NCI-H2107 (cell line): ENCODE data around the gene YIF1A.
A peak's percentile ranks its signal among the peaks of the same experiment; 100 is the strongest.
"Not testable (repeated sequence)": the region's sequence is repeated elsewhere in the genome, so short reads cannot be mapped to it uniquely, and the experiment has no call there.

Experiments used
- DNase-seq: peaks from one replicate; lab custom pipeline; 2025; lab: John Stamatoyannopoulos, UW

YIF1A gene

DNA sequence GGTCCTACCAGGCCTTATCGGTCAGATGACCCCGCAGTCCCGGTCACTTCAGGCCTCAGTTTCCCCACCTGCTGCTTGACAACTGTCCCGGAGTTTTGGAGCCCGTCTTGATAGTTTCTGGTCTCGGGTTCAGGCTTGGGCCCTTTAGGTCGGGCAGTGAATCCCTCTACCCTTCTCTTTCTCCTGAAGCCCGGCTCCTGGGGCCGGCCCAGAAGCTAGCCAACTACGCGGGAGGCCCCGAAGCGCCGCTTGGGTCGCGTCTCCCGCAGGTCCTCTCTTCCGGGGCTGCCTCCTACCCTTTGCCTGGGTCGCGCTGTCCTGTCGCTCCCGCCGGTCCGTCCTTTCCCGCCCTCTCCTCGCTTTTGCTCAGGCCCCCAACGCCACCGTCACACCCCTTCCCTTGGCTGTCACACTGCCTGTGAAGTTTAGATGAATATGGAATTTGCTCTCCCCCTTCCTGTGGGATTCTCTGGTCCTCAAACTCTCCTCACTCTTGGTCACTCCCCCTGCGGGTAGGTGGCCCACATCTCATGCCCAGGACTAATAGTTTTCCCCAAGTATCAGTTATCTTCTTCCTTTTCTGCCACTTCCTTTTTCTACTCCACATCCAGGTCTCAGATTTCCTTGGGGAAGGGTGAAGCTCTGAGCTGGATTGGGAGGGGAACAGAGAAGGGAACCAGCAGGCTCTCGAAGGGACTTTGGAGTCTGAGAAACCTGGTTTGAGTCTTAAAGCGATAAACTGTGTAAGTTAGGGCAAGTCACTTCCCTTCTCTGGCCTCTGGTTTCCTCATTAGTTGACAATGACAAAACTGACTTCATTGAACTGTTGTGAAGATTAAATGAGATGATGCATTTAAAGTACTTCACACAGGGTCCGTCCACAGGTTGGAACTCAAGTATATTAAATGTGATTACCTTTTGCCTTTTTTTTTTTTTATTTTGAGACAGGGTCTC lies 19.7 kb downstream of the YIF1A start:
- no peak for DNase-seq

DNA sequence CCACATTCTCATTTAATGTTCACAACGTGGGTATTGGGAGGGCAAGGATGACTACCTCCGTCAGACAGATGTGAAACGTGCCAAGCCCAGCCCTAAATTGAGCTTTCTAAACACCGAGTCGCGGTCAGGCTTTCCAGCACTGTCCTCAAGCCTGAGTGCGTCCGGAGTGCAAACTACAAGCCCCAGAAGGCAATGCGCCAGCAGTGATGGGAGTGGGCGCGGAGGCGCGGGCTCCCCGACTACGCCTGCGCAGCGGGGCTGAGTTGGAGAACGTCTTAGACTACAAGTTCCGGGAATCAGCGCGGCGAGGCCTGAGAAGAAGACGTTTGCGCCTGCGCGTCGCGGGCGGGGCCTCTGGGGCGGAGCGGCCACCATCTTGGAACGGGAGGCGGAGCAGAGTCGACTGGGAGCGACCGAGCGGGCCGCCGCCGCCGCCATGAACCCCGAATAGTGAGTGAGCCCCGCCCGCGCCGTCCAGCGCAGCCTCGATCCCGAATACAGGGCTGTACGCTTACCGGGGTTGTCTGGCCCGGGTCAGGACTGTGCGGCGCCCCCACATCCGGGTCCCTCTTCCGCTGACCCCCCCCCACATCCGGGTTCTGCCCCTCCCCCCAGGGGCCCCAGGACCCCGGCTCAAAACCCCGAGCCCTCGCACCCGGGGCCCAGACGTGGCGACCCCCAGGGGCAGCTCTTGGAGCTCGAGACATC lies 20.5 kb downstream of the YIF1A start, which contains the start of gene RAB1B:
Gene RAB1B (plus strand): TSS at position 396 of the 708 bp plus-strand sequence. CDS start 41 bp downstream, at position 437.
- DNase-seq, result peak; percentile 99

DNA sequence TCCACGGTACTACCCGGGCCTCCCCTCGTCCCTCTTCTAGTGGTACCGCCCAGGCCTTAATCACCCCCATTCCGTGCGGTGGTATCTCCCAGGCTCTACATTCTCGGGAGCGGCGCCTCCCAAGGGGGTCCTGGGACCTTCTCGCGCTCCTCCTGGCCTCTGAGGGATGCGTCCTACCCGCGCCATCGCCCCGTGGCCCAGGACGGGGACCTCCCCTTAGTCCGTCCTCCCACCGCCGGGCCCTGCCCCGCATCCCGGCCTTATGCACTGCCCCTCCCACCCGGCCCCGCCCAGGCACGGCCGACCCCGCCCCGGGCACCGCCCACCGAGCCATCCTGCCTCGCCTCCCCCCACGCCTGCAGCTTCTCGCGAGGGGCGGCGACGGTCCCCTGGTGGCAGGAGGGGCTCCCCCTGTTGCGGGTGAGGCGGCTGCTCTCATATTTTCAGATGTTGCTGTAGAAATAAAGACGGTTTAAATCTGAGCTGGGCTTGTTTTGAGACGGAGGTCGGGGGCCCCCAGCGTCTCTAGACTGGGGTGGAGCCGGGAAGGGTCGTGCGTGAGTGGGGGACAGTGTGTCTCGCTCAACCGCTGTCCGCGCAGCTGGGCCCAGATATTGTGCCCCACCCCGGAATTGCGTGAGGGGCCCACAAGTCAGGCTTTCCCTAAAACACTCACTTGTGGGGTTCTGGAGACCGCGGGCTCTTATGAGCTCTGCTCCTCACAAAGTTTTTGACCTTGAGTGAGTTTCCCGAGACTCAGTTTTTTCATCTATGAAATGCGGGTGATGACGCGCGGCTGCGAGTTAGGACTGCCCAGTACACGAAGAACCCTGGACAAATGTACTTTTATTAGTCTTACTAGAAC lies 21.3 kb downstream of the YIF1A start:
- DNase-seq, result no peak

DNA sequence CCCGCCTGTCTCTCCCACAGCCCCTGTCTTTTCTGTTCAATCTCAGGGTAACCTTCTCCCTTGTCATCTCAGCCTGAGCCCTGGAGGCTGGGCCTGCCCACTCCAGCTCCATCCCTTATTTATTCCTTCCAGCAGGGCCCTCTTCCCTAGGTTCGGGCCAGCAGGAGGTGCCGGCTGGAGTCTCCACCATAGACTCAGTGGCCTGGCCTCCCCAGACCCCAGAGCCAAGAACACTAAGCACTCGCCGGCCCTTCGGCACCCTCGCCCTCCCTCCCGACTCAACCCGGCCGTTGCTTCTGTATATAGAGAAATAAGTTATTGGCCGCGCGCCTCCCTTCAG lies 21.9 kb downstream of the YIF1A start:
- no peak for DNase-seq

DNA sequence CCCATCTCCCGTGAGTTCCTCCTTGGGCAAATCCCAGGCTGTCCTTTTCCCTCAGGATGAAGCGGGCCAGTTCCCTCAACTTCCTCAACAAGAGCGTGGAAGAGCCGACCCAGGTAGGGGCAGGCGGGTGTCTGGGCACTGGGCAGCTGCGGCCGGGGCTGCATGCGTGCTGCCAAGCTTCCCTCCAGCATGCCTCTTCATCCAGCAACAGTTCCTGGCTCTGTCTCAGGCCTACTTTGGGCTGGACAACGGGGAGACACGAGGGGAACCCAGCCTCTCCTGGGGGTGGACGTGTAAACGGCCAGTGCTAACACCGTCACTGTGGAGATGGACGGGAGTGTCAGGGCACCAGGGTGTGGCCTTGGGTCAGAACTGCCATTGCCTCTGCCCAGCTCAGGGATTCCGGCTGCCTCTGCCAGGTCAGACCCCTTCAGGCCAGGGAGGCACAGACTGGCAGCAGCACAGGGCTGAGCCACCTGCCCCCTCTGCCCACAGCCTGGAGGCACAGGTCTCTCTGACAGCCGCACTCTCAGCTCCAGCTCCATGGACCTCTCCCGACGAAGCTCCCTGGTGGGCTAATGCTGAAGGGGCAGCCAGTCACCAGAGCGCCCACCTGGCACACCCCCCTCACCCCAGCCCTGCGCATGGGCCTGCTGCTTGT lies 22.4 kb downstream of the YIF1A start:
- no peak for DNase-seq

DNA sequence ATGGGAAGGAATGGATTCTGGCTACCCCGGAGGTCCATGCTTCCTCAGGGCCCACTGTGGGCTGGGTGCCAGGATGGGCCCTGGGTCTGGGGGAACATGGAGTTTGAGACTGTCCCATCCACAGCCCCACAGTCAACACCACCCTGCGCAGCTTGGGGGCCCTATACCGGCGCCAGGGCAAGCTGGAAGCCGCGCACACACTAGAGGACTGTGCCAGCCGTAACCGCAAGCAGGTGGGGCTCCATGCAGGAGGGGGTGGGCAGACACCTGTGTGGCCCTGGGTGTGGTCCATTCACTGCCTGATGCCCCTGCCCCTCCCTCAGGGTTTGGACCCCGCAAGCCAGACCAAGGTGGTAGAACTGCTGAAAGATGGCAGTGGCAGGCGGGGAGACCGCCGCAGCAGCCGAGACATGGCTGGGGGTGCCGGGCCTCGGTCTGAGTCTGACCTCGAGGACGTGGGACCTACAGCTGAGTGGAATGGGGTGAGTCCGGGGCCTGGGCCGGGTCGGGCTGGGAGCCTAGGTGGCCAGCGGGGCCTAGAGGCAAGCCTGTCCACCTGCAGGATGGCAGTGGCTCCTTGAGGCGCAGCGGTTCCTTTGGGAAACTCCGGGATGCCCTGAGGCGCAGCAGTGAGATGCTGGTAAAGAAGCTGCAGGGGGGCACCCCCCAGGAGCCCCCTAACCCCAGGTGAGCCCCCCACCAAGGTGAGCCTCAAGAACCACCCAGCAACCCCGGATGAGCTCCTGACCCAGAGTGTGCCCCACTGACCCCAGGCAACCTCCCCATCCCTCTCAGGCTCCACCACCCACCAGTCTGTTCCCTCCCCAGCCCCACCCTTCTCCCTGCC lies 23.2 kb downstream of the YIF1A start:
- DNase-seq, result no peak

DNA sequence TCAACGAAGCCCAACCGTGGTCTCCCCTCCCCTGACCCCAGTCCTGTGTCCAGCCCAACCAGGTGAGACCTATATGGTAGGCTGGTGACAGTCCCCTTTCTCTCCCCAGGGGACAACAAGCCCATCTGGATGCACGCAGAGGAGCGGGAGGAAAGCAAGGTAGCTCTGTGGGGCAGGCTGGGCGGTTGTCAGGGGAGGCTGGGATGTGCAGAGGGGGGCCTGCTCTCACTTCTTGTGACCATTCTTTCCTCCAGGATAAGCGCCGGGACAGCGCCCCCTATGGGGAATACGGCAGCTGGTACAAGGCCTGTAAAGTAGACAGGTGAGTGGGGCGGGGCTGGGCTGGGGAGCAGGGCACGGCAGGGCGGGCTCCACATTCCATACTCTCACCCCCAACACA lies 24.0 kb downstream of the YIF1A start:
- no peak for DNase-seq

DNA sequence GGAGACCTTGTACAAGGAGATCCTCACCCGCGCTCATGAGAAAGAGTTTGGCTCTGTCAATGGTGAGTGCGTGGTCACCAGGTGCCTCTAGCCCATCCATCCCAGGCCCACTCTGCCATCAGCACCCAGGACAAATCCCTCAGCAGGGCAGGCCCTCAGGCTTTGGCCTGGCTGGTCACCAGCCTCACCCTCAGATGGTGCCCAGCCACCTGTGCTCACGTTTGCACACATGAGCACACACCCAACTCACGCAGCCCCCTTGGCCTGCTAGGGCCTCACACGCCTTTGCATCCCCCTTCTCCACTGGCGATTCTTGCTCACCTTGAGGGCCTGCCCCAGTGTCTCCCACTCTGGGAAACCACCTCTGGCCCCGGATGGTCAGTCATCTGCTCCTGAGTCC lies 24.6 kb downstream of the YIF1A start:
- no peak for DNase-seq

DNA sequence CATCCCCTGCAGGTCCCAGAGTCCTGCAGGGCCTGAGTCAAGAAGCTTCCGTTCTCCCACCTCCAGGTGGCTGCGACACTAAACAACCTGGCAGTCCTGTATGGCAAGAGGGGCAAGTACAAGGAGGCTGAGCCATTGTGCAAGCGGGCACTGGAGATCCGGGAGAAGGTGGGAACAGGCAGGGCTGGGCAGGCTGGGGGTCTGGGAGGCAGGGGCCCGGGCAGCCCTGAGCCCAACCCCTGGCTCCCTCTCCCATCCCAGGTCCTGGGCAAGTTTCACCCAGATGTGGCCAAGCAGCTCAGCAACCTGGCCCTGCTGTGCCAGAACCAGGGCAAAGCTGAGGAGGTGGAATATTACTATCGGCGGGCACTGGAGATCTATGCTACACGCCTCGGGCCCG lies 25.2 kb downstream of the YIF1A start:
- DNase-seq, result no peak

DNA sequence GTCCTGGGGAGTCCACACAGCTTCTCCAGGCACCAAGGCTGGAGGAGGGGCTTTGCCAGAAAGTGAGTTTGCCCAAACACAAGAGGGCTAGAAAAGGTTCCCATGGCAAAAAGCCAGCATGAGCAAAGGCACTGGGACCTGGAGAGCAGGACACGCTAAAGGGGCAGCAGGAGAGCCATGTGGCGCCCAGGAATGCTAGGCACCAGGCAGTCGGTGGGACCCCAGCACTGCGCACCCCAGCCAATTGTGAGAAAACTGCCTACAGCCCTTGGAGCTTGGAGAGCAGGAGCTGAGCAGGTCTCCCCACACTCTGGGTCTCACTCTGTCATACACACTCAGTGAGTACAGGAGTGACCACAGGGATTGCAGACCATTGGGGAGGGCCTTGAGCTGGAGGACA lies 25.7 kb downstream of the YIF1A start:
- no peak for DNase-seq

DNA sequence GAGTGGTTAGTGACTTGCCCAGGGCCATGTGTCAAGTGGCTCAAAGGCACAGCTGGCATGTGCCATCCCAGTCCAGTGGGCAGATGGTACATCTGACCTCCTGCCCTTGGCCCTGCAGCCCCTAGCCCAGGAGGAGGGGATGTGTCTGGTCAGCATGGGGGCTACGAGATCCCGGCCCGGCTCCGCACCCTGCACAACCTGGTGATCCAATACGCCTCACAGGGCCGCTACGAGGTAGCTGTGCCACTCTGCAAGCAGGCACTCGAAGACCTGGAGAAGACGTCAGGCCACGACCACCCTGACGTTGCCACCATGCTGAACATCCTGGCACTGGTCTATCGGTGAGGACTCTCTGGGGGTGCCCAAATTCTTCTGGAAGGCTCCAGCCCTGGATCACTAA lies 26.2 kb downstream of the YIF1A start:
- DNase-seq, result no peak

DNA sequence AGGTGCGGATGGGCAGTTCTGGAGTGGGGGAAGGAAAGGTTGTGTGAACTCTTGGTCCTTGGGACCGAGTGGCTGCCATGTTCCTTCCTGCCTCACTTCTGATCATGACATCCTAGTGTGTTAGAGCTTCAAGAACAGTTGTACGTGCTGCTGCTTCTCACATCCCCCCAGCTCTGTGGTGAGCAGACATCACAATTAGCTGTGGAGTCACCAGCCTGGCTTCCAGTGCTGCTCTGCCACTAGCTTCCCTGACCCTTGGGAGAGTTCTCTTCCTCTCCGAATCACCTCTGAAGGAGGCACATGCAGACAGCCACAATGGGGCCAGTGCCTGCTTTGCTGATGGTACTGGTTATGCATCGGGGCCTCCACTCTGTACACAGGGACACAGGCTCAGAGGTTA lies 26.8 kb downstream of the YIF1A start:
- no peak for DNase-seq

DNA sequence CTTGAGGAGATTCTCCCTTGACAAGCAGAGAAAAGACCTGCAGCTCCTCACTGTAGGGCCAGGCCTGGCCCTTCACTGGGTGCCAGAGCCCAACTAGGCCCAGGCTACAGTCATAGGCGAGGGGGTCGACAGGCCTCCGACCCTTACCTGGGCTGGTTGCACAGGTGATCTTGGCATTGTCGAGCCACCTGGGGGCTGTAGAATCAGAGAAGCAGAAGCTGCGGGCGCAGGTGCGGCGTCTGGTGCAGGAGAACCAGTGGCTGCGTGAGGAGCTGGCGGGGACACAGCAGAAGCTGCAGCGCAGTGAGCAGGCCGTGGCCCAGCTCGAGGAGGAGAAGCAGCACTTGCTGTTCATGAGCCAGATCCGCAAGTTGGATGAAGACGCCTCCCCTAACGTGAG lies 27.4 kb downstream of the YIF1A start:
- DNase-seq, result no peak

DNA sequence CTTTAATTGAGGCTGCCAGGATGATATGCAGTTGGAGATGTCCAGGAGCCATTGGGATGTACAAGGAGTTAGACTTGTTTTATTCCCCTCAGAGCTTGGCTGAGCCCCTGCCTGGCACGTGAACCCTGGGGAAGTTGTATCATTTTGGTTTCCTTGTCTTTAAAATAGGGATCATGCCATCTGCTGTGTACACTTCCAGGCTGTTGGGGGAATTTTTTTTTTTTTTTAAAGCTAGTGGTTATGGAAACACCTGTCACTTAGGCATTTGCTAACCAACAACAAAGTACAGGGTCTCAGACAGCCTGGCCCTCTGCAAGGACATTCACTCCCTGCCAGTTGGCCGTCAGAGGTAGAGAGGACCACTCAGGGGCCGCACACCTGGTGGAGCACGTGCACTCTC lies 29.0 kb downstream of the YIF1A start:
- no peak for DNase-seq

DNA sequence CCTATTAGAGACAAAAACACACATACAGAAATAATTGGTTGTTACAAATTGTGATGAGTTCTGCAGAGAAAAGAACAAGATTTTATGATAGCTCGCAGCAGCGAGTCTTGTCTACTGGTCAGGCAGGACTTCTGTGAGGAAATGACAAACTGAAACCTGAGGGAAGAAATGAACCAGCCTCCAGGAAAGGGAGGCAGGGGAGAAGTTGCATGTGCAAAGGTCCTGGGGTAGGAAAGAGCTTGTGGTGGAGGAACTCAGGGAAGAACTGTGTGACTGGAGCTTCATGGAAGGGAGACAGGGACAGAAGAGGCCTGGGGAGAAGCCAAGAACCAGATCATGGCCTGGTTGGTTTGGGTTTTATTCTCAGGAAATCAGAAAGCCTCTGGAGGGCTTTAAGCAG lies 29.7 kb downstream of the YIF1A start:
- DNase-seq, result no peak

DNA sequence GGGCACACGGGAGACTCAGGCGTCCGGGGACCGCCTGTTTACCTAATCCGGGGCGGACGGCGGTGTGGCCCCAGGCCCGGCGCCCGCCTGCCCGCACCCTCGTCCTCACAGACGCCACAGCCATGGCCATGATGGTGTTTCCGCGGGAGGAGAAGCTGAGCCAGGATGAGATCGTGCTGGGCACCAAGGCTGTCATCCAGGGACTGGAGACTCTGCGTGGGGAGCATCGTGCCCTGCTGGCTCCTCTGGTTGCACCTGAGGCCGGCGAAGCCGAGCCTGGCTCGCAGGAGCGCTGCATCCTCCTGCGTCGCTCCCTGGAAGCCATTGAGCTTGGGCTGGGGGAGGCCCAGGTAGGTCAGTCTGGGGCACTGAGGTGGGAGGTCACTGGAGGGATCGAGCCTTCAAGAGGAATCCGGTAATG lies 30.5 kb downstream of the YIF1A start:
- DNase-seq, result no peak

DNA sequence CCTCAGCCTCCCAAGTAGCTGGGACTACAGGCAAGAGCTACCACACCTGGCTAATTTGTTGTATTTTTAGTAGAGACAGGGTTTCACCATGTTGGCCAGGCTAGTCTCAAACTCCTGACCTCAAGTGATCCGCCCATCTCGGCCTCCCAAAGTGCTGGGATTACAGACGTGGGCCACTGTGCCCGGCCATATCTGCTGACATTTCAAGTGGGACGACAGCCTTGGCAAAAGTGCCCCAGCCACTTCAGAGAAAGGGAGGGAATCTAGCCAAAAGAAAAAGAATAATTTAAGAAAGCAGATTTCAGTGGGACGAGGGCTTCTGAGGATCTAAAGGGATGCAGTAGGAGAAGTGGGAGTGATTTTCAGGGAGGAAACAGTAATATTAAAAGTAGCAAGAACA lies 35.9 kb downstream of the YIF1A start:
- DNase-seq, result not testable (repeated sequence)

DNA sequence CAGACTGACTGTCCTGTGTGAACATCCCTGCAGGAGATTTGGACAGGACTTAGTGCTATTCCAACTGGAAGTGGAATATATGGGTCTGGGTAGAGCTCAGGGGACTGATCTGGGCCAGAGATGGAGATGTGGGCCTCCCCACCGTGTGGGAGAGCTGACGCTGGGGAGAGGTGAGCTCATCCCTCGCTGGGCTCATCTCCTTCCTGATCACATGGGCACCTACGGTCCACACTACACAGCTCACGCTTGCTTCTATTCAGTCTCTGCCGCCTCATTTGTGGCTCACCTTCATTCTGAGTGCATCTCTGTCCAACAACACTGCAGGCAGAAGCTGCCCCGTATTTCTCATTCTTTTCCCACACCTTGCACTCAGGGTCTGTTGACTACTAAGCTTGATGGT lies 37.1 kb downstream of the YIF1A start:
- DNase-seq, result no peak

DNA sequence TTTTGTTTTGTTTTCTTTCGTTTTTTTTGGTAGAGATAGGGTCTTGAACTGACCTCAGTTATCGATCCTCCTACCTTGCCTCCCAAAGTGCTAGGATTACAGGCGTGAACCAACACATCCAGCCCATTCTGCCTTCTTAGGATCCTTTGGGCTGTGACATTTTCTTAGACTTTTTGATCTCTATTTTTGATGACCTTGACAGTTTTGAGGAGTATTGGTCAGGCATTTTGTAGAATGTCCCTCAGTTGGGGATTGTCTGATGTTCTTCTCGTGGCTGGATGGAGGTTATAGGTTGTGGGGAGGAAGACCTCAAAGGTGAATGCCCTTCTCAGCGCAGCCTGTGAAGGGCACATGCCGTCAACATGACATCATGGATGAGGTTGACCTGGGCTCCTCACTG lies 40.0 kb downstream of the YIF1A start:
- no peak for DNase-seq

DNA sequence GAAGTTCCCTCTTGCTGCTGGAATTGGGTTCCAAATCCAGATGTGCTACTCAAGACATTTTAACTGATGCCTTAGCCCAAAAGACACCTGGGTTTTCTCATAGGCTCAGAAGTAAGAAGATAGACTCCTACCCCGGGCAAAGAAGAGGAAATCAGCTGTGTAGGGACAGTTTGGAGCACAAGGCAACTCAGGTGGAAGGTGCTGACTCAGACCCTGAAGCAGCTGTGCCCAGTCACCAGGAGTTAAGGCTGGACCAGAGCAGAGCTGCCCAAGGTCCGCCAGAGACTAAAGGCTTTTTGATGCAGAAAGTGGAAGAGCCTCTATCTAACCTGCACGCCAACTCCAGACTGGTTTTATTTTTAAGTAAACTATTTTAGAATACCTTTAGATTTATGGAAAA lies 41.1 kb downstream of the YIF1A start:
- DNase-seq, result no peak

DNA sequence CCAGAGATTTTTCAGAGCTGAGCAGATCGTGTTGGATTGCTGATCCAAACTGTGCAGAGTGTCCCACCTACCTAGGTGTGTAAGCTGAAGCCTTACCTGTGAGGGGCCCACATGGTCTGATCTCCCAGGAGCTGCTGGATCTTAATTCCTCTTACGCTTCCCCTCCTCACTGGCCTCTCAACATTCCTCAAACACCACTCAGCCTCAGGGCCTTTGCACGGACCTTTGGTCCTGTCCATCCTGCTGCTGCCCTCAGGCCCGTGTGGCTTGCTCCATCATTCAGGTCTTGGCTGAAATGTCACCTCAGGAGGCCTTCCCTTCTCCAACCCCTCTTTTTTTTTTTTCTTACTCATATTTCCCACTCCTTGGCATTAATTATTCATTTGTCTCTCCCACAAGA lies 41.6 kb downstream of the YIF1A start:
- DNase-seq, result no peak
